Measurements from ENCODE around the gene DDIT3. TPM values are rescaled to one million over a fixed set of nuclear protein-coding genes. Genes with fewer than 3 reads are reported as not detected.
"Not testable (repeated sequence)": the region's sequence is repeated elsewhere in the genome, so short reads cannot be mapped to it uniquely, and the experiment has no call there.

The DDIT3 gene
- total and polyA plus RNA-seq, 3 experiments from 2014 or later: 11.7 to 13.2 (median 12.7) TPM

- peaks cover 54% of the 10 kb centered on the region for H3K36me3 ChIP-seq (ENCODE audit: insufficient read depth, low read length)
- CTCF ChIA-PET: interaction anchor here (1.3 to 1.5 kb wide), 2 partner anchors 55 to 61 kb away, joined by 3 read pairs; partner anchors contain the start of gene GLI1
- H3K4me3 ChIP-seq (ENCODE audit: low read length); POLR2A ChIA-PET; H3K9me3 Mint-ChIP-seq; H3K27me3 ChIP-seq (ENCODE audit: insufficient read depth, low read length, poor library complexity, severe bottlenecking); H3K4me1 ChIP-seq (ENCODE audit: insufficient read depth, low read length); H3K27ac ChIP-seq (ENCODE audit: low read depth, low read length); DNase-seq; H3K9me3 ChIP-seq (ENCODE audit: low read length); H3K27me3 Mint-ChIP-seq; H3K4me3 Mint-ChIP-seq: not testable (repeated sequence)
- Mint-ChIP-seq H3K4me1 (peaks cover 10 to 18% (median 13%) of the 10 kb centered on the region in 3 donors), H3K36me3 (peaks cover 8 to 84% (median 23%) of the 10 kb centered on the region in 3 donors), H3K27ac (peak overlapping the region in 1 of 8 donors; percentile 58)
Observed at GRCh38 chr12:57513677-57514076, 6.6 kb downstream of the DDIT3 start.

- POLR2A ChIA-PET: no interaction called here
- no peaks in the 10 kb centered on the region for H3K27me3 ChIP-seq (ENCODE audit: insufficient read depth, low read length, poor library complexity, severe bottlenecking)
- DNase-seq: no peak
- Mint-ChIP-seq H3K9me3 (no peaks in the 10 kb centered on the region), H3K27ac (peak overlapping the region in 4 of 8 donors; percentile 33 to 80 (median 57)), H3K36me3 (peaks cover 8 to 84% (median 21%) of the 10 kb centered on the region in 3 donors), H3K27me3 (no peaks in the 10 kb centered on the region), H3K4me3 (no peak overlapping the region), H3K4me1 (peaks cover 5 to 14% (median 9%) of the 10 kb centered on the region in 3 donors)
- no peaks in the 10 kb centered on the region for H3K9me3 ChIP-seq (ENCODE audit: low read length)
- peaks cover 4% of the 10 kb centered on the region for H3K4me1 ChIP-seq (ENCODE audit: insufficient read depth, low read length)
- no peak overlapping the region for H3K4me3 ChIP-seq (ENCODE audit: low read length)
- no peak overlapping the region for H3K27ac ChIP-seq (ENCODE audit: low read depth, low read length)
- CTCF ChIA-PET: interaction anchor here (1.3 to 1.5 kb wide), 2 partner anchors 54 to 60 kb away, joined by 3 read pairs; partner anchors contain the start of gene GLI1
- peaks cover 54% of the 10 kb centered on the region for H3K36me3 ChIP-seq (ENCODE audit: insufficient read depth, low read length)
Observed at GRCh38 chr12:57513266-57513665, 7.0 kb downstream of the DDIT3 start.

- Histone ChIP-seq H3K27ac (ENCODE audit: low read depth, low read length) (no peak overlapping the region), H3K9me3 (ENCODE audit: low read length) (no peaks in the 10 kb centered on the region), H3K36me3 (ENCODE audit: insufficient read depth, low read length) (peaks cover 54% of the 10 kb centered on the region), H3K4me3 (ENCODE audit: low read length) (no peak overlapping the region), H3K4me1 (ENCODE audit: insufficient read depth, low read length) (no peaks in the 10 kb centered on the region), H3K27me3 (ENCODE audit: insufficient read depth, low read length, poor library complexity, severe bottlenecking) (no peaks in the 10 kb centered on the region)
- Mint-ChIP-seq H3K4me3 (no peak overlapping the region), H3K27ac (peak overlapping the region in 7 of 8 donors; percentile 47 to 93 (median 69)), H3K9me3 (no peaks in the 10 kb centered on the region), H3K4me1 (peaks cover 2 to 9% (median 5%) of the 10 kb centered on the region in 3 donors), H3K36me3 (peaks cover 8 to 81% (median 21%) of the 10 kb centered on the region in 3 donors), H3K27me3 (no peaks in the 10 kb centered on the region)
- no peak for DNase-seq
- ChIA-PET CTCF (no interaction called here), POLR2A (no interaction called here)
Observed at GRCh38 chr12:57512665-57513064, 7.6 kb downstream of the DDIT3 start.

- peak overlapping the region in 5 of 8 donors; percentile 31 to 93 (median 64) for H3K27ac Mint-ChIP-seq
- peaks cover 47% of the 10 kb centered on the region for H3K36me3 ChIP-seq (ENCODE audit: insufficient read depth, low read length)
Observed at GRCh38 chr12:57511588-57512325, 8.6 kb downstream of the DDIT3 start.

GRCh38 chr12:57511161-57511560, 9.2 kb downstream of the DDIT3 start:
- no peaks in the 10 kb centered on the region for H3K27me3 Mint-ChIP-seq
- peak in 1 of 5 donors; percentile 25 for DNase-seq
- Histone ChIP-seq H3K9me3 (ENCODE audit: low read length) (no peaks in the 10 kb centered on the region), H3K36me3 (ENCODE audit: insufficient read depth, low read length) (peaks cover 45% of the 10 kb centered on the region), H3K4me1 (ENCODE audit: insufficient read depth, low read length) (no peaks in the 10 kb centered on the region), H3K27me3 (ENCODE audit: insufficient read depth, low read length, poor library complexity, severe bottlenecking) (no peaks in the 10 kb centered on the region), H3K4me3 (ENCODE audit: low read length) (no peak overlapping the region), H3K27ac (ENCODE audit: low read depth, low read length) (no peak overlapping the region)
- H3K4me3 Mint-ChIP-seq: no peak overlapping the region
- peaks cover 0 to 6% (median 0%) of the 10 kb centered on the region in 3 donors for H3K4me1 Mint-ChIP-seq
- no peaks in the 10 kb centered on the region for H3K9me3 Mint-ChIP-seq
- CTCF ChIA-PET: interaction anchor here (1.3 kb wide), 1 partner anchor 48 kb away, joined by 3 read pairs; no protein-coding TSS in a partner anchor
- POLR2A ChIA-PET: interaction anchor here (0.8 kb wide), 1 partner anchor 34 kb away, joined by 7 read pairs; no protein-coding TSS in a partner anchor
- H3K27ac Mint-ChIP-seq: peak overlapping the region in 1 of 8 donors; percentile 26
- peaks cover 8 to 68% (median 20%) of the 10 kb centered on the region in 3 donors for H3K36me3 Mint-ChIP-seq

More at GRCh38 chr12:57511588-57512325, 8.6 kb downstream of the DDIT3 start:
- Mint-ChIP-seq H3K4me3 (no peak overlapping the region), H3K9me3 (no peaks in the 10 kb centered on the region), H3K4me1 (peaks cover 0 to 6% (median 0%) of the 10 kb centered on the region in 3 donors), H3K27me3 (no peaks in the 10 kb centered on the region), H3K36me3 (peaks cover 8 to 72% (median 21%) of the 10 kb centered on the region in 3 donors)
- DNase-seq: peak in 1 of 5 donors; percentile 18
- ChIA-PET POLR2A (interaction anchor here (0.8 kb wide), 1 partner anchor 35 kb away, joined by 7 read pairs; no protein-coding TSS in a partner anchor), CTCF (interaction anchor here (1.3 kb wide), 1 partner anchor 49 kb away, joined by 3 read pairs; no protein-coding TSS in a partner anchor)
- Histone ChIP-seq H3K27ac (ENCODE audit: low read depth, low read length) (no peak overlapping the region), H3K4me1 (ENCODE audit: insufficient read depth, low read length) (no peaks in the 10 kb centered on the region), H3K9me3 (ENCODE audit: low read length) (no peaks in the 10 kb centered on the region), H3K4me3 (ENCODE audit: low read length) (no peak overlapping the region), H3K27me3 (ENCODE audit: insufficient read depth, low read length, poor library complexity, severe bottlenecking) (no peaks in the 10 kb centered on the region)

- peaks cover 7 to 66% (median 21%) of the 10 kb centered on the region in 3 donors for H3K36me3 Mint-ChIP-seq
- DNase-seq; H3K9me3 ChIP-seq (ENCODE audit: low read length); H3K4me1 Mint-ChIP-seq; H3K27me3 ChIP-seq (ENCODE audit: insufficient read depth, low read length, poor library complexity, severe bottlenecking); H3K4me3 ChIP-seq (ENCODE audit: low read length); H3K4me1 ChIP-seq (ENCODE audit: insufficient read depth, low read length); H3K27ac ChIP-seq (ENCODE audit: low read depth, low read length); H3K4me3 Mint-ChIP-seq; H3K27me3 Mint-ChIP-seq; CTCF ChIA-PET; POLR2A ChIA-PET; H3K9me3 Mint-ChIP-seq; H3K27ac Mint-ChIP-seq: not testable (repeated sequence)
- H3K36me3 ChIP-seq (ENCODE audit: insufficient read depth, low read length): peaks cover 35% of the 10 kb centered on the region
Observed at GRCh38 chr12:57507796-57508195, 12.5 kb downstream of the DDIT3 start.

GRCh38 chr12:57506541-57506940, 13.8 kb downstream of the DDIT3 start:
- H3K4me3 ChIP-seq (ENCODE audit: low read length); H3K9me3 Mint-ChIP-seq; H3K27ac ChIP-seq (ENCODE audit: low read depth, low read length); H3K27ac Mint-ChIP-seq; H3K4me3 Mint-ChIP-seq; CTCF ChIA-PET; H3K9me3 ChIP-seq (ENCODE audit: low read length); POLR2A ChIA-PET; H3K4me1 ChIP-seq (ENCODE audit: insufficient read depth, low read length); H3K27me3 Mint-ChIP-seq; DNase-seq; H3K4me1 Mint-ChIP-seq; H3K27me3 ChIP-seq (ENCODE audit: insufficient read depth, low read length, poor library complexity, severe bottlenecking): not testable (repeated sequence)
- peaks cover 0 to 61% (median 16%) of the 10 kb centered on the region in 3 donors for H3K36me3 Mint-ChIP-seq
- peaks cover 25% of the 10 kb centered on the region for H3K36me3 ChIP-seq (ENCODE audit: insufficient read depth, low read length)

GRCh38 chr12:57502311-57502969, 17.9 kb downstream of the DDIT3 start:
- CTCF ChIA-PET; H3K4me1 Mint-ChIP-seq; H3K27ac ChIP-seq (ENCODE audit: low read depth, low read length); H3K27me3 ChIP-seq (ENCODE audit: insufficient read depth, low read length, poor library complexity, severe bottlenecking); H3K27ac Mint-ChIP-seq; H3K27me3 Mint-ChIP-seq; H3K9me3 ChIP-seq (ENCODE audit: low read length); H3K4me3 ChIP-seq (ENCODE audit: low read length); POLR2A ChIA-PET; H3K9me3 Mint-ChIP-seq; H3K4me1 ChIP-seq (ENCODE audit: insufficient read depth, low read length); H3K4me3 Mint-ChIP-seq; DNase-seq: not testable (repeated sequence)
- peaks cover 12 to 74% (median 28%) of the 10 kb centered on the region in 3 donors for H3K36me3 Mint-ChIP-seq
- H3K36me3 ChIP-seq (ENCODE audit: insufficient read depth, low read length): peaks cover 49% of the 10 kb centered on the region
